ENCODE measurements around the gene GNMT. TPM values are rescaled to one million over a fixed set of nuclear protein-coding genes. Genes with fewer than 3 reads are reported as not detected.
A peak's percentile ranks its signal among the peaks of the same experiment; 100 is the strongest.

GNMT gene
- total RNA-seq, 2 donors from 2014 or later, result 0.24 to 0.30 TPM

GRCh38 chr6:42962502-42963178 lies 2.1 kb downstream of the GNMT start:
- H3K4me3 Mint-ChIP-seq, result no peak overlapping the region
- ATAC-seq (replicated peaks), result no peak
- H3K9me3 Mint-ChIP-seq, result no peaks in the 10 kb centered on the region
- peaks cover 28% of the 10 kb centered on the region for H3K36me3 Mint-ChIP-seq (ENCODE audit: low read depth)
- H3K27me3 Mint-ChIP-seq, result no peaks in the 10 kb centered on the region
- no peak overlapping the region for H3K27ac Mint-ChIP-seq
- H3K4me1 Mint-ChIP-seq, result peaks cover 4% of the 10 kb centered on the region

GRCh38 chr6:42963179-42963854 lies 2.8 kb downstream of the GNMT start:
- Mint-ChIP-seq H3K9me3 (no peaks in the 10 kb centered on the region), H3K27me3 (no peaks in the 10 kb centered on the region), H3K27ac (no peak overlapping the region), H3K4me3 (no peak overlapping the region), H3K4me1 (peaks cover 4% of the 10 kb centered on the region), H3K36me3 (ENCODE audit: low read depth) (peaks cover 35% of the 10 kb centered on the region)
- ATAC-seq (replicated peaks), result no peak

GRCh38 chr6:42963855-42964605 lies 3.5 kb downstream of the GNMT start:
- Mint-ChIP-seq H3K4me1 (peaks cover 4% of the 10 kb centered on the region), H3K9me3 (no peaks in the 10 kb centered on the region), H3K27me3 (no peaks in the 10 kb centered on the region), H3K36me3 (ENCODE audit: low read depth) (peaks cover 35% of the 10 kb centered on the region), H3K4me3 (no peak overlapping the region), H3K27ac (no peak overlapping the region)
- ATAC-seq (replicated peaks), result peak; percentile 65

- Mint-ChIP-seq H3K36me3 (ENCODE audit: low read depth) (peaks cover 41% of the 10 kb centered on the region), H3K9me3 (no peaks in the 10 kb centered on the region), H3K4me1 (peaks cover 5% of the 10 kb centered on the region), H3K27me3 (no peaks in the 10 kb centered on the region), H3K27ac (no peak overlapping the region), H3K4me3 (no peak overlapping the region)
- ATAC-seq (replicated peaks), result no peak
These were observed 6.0 kb downstream of the GNMT start for GRCh38 chr6:42966571-42966970.

- peaks cover 7% of the 10 kb centered on the region for H3K4me1 Mint-ChIP-seq
- no peaks in the 10 kb centered on the region for H3K9me3 Mint-ChIP-seq
- H3K36me3 Mint-ChIP-seq (ENCODE audit: low read depth), result peaks cover 43% of the 10 kb centered on the region
- no peak overlapping the region for H3K27ac Mint-ChIP-seq
- H3K27me3 Mint-ChIP-seq, result no peaks in the 10 kb centered on the region
- ATAC-seq (replicated peaks), result no peak
- H3K4me3 Mint-ChIP-seq, result no peak overlapping the region
These were observed 6.7 kb downstream of the GNMT start for GRCh38 chr6:42967228-42967627.

- H3K4me1 Mint-ChIP-seq, result peaks cover 7% of the 10 kb centered on the region
These were observed 7.7 kb downstream of the GNMT start for GRCh38 chr6:42968126-42968701.

GRCh38 chr6:42968783-42969182 lies 8.2 kb downstream of the GNMT start:
- Mint-ChIP-seq H3K27me3 (no peaks in the 10 kb centered on the region), H3K27ac (no peak overlapping the region), H3K36me3 (ENCODE audit: low read depth) (peaks cover 44% of the 10 kb centered on the region), H3K4me1 (peaks cover 7% of the 10 kb centered on the region), H3K9me3 (no peaks in the 10 kb centered on the region), H3K4me3 (no peak overlapping the region)
- ATAC-seq (replicated peaks), result no peak

More at GRCh38 chr6:42968126-42968701, 7.7 kb downstream of the GNMT start:
- Mint-ChIP-seq H3K9me3 (no peaks in the 10 kb centered on the region), H3K4me3 (no peak overlapping the region), H3K27me3 (no peaks in the 10 kb centered on the region), H3K27ac (no peak overlapping the region), H3K36me3 (ENCODE audit: low read depth) (peaks cover 43% of the 10 kb centered on the region)
- ATAC-seq (replicated peaks), result no peak

GRCh38 chr6:42969431-42969830 lies 8.9 kb downstream of the GNMT start:
- H3K9me3 Mint-ChIP-seq, result no peaks in the 10 kb centered on the region
- no peak overlapping the region for H3K4me3 Mint-ChIP-seq
- H3K27me3 Mint-ChIP-seq, result no peaks in the 10 kb centered on the region
- H3K36me3 Mint-ChIP-seq (ENCODE audit: low read depth), result peaks cover 47% of the 10 kb centered on the region
- no peak for ATAC-seq (replicated peaks)
- H3K4me1 Mint-ChIP-seq, result peaks cover 7% of the 10 kb centered on the region
- H3K27ac Mint-ChIP-seq, result no peak overlapping the region

- H3K4me1 Mint-ChIP-seq, result peaks cover 10% of the 10 kb centered on the region
These were observed 9.4 kb downstream of the GNMT start for GRCh38 chr6:42969934-42970333.

GRCh38 chr6:42970871-42971612 lies 10.5 kb downstream of the GNMT start:
- H3K9me3 Mint-ChIP-seq, result no peaks in the 10 kb centered on the region
- peak overlapping the region; percentile 46 for H3K27ac Mint-ChIP-seq
- no peaks in the 10 kb centered on the region for H3K27me3 Mint-ChIP-seq
- no peak overlapping the region for H3K4me3 Mint-ChIP-seq
- peaks cover 33% of the 10 kb centered on the region for H3K36me3 Mint-ChIP-seq (ENCODE audit: low read depth)
- peak; percentile 46 for ATAC-seq (replicated peaks)
- peaks cover 13% of the 10 kb centered on the region for H3K4me1 Mint-ChIP-seq

More at GRCh38 chr6:42969934-42970333, 9.4 kb downstream of the GNMT start:
- peaks cover 42% of the 10 kb centered on the region for H3K36me3 Mint-ChIP-seq (ENCODE audit: low read depth)
- no peak overlapping the region for H3K4me3 Mint-ChIP-seq
- H3K27me3 Mint-ChIP-seq, result no peaks in the 10 kb centered on the region
- H3K27ac Mint-ChIP-seq, result no peak overlapping the region
- H3K9me3 Mint-ChIP-seq, result no peaks in the 10 kb centered on the region
- no peak for ATAC-seq (replicated peaks)

GRCh38 chr6:42971746-42972327 lies 11.3 kb downstream of the GNMT start:
- H3K4me3 Mint-ChIP-seq, result no peak overlapping the region
- H3K27me3 Mint-ChIP-seq, result no peaks in the 10 kb centered on the region
- no peak for ATAC-seq (replicated peaks)
- H3K4me1 Mint-ChIP-seq, result peaks cover 16% of the 10 kb centered on the region
- H3K27ac Mint-ChIP-seq, result peak overlapping the region; percentile 46
- H3K36me3 Mint-ChIP-seq (ENCODE audit: low read depth), result peaks cover 31% of the 10 kb centered on the region
- H3K9me3 Mint-ChIP-seq, result no peaks in the 10 kb centered on the region

GRCh38 chr6:42973926-42974325 lies 13.4 kb downstream of the GNMT start:
- Mint-ChIP-seq H3K27ac (no peak overlapping the region), H3K9me3 (no peaks in the 10 kb centered on the region), H3K4me1 (peaks cover 20% of the 10 kb centered on the region), H3K36me3 (ENCODE audit: low read depth) (peaks cover 35% of the 10 kb centered on the region), H3K4me3 (no peak overlapping the region), H3K27me3 (no peaks in the 10 kb centered on the region)
- ATAC-seq (replicated peaks), result no peak

- Mint-ChIP-seq H3K27ac (peak overlapping the region; percentile 82), H3K9me3 (no peaks in the 10 kb centered on the region), H3K27me3 (no peaks in the 10 kb centered on the region), H3K4me1 (peaks cover 29% of the 10 kb centered on the region), H3K36me3 (ENCODE audit: low read depth) (peaks cover 41% of the 10 kb centered on the region), H3K4me3 (peak overlapping the region; percentile 23)
- no peak for ATAC-seq (replicated peaks)
These were observed 14.5 kb downstream of the GNMT start for GRCh38 chr6:42974919-42975505.
